AG04449 (cell line): ENCODE results near the gene CD9.

Source experiments
- CTCF ChIA-PET: fragments of 350-600 bp; formaldehyde crosslinking; extraction: SDS; loops from one replicate; lab custom pipeline; 2021; ENCODE audit warnings: antibody characterized with exemption; lab: Yijun Ruan, JAX
- POLR2A ChIA-PET: fragments of 400-600, 350-600 bp; formaldehyde crosslinking; extraction: SDS; loops from one replicate; lab custom pipeline; 2020; ENCODE audit warnings: antibody characterized with exemption, inconsistent platforms; lab: Yijun Ruan, JAX
- DNase-seq: peaks from one replicate; pipeline ENCODE4 v3.0.0-alpha.2; 2010; ENCODE audit warnings: low read depth, low spot score
- H3K4me3 ChIP-seq: 2 replicates; pipeline ENCODE4 v1.5.1; 2011; ENCODE audit warnings: low read depth, mild to moderate bottlenecking, control low read depth, low read length
- TF ChIP-seq, protein P1 (sequence below): IDR thresholded peaks from one replicate; pipeline ENCODE4 v1.5.1; 2011; ENCODE audit warnings: mild to moderate bottlenecking, moderate library complexity, low read length, control low read depth, inconsistent platforms; ENCODE audit not compliant: insufficient read depth; ENCODE audit errors: missing control alignments

CD9 gene

DNA sequence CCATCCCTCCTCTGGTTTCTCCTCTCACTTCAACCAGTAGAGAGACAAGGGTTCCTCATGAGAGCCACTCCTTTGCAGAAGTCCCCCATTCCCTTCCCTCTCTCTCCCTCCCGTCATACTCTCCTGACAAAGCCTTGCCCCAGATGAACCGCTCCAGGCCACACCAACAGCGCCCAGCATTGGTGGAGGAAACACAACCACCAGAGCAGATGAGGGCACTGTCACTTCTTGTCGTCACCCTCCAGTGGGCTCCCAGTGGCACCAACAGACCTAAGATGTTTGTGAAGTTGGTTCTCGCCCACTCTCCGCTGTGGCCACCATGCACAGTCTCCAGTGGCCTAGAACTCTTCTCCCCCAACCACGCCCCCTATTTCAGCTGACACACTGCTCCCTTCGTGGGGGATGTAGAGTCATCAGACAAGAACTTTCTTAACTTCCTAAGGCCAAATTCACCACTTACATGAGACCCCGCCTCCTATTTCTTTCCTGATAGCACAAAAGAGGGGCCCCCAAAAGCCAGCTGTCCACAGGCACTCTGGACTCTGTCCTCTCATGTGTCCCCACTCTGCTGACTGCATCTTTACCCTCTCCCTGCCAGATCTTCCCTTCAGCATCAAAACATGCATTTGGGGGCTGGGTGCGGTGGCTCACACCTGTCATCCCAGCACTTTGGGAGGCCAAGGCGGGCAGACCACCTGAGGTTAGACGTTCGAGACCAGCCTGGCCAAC lies 81.0 kb downstream of the CD9 start:
- CTCF ChIA-PET, result interaction anchor here (0.8 to 9.2 kb wide), 5 partner anchors 83 to 291 kb away, joined by 3 to 269 read pairs (median 155); partner anchors contain the start of gene CD9
- TF ChIP-seq, protein P1, sequence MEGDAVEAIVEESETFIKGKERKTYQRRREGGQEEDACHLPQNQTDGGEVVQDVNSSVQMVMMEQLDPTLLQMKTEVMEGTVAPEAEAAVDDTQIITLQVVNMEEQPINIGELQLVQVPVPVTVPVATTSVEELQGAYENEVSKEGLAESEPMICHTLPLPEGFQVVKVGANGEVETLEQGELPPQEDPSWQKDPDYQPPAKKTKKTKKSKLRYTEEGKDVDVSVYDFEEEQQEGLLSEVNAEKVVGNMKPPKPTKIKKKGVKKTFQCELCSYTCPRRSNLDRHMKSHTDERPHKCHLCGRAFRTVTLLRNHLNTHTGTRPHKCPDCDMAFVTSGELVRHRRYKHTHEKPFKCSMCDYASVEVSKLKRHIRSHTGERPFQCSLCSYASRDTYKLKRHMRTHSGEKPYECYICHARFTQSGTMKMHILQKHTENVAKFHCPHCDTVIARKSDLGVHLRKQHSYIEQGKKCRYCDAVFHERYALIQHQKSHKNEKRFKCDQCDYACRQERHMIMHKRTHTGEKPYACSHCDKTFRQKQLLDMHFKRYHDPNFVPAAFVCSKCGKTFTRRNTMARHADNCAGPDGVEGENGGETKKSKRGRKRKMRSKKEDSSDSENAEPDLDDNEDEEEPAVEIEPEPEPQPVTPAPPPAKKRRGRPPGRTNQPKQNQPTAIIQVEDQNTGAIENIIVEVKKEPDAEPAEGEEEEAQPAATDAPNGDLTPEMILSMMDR, result no peak
- no peak for DNase-seq
- POLR2A ChIA-PET, result no interaction called here
- H3K4me3 ChIP-seq, result no peak overlapping the region

DNA sequence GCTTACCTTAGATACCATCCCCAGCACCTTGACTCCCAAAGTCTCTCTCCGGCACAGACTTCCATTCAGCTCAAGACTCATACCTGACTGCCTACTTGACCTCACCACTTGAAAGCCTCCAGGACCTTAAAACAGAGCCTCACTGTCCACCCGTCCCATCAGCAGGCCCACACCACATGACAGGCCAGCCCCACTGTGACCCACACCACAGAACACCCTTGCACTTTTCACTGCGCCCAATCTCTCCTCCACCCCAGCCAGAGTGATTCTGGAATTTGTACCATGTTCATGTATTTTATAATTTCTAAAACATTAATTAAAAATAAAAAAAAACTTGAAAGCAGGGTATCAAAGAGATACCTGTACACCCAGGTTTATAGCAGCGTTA lies 82.2 kb downstream of the CD9 start:
- DNase-seq, result no peak
- H3K4me3 ChIP-seq, result no peak overlapping the region
- CTCF ChIA-PET, result interaction anchor here (1.1 to 9.2 kb wide), 9 partner anchors 9 to 292 kb away, joined by 3 to 269 read pairs (median 32); partner anchors contain the start of gene CD9
- POLR2A ChIA-PET, result no interaction called here
- TF ChIP-seq, protein P1, result no peak

DNA sequence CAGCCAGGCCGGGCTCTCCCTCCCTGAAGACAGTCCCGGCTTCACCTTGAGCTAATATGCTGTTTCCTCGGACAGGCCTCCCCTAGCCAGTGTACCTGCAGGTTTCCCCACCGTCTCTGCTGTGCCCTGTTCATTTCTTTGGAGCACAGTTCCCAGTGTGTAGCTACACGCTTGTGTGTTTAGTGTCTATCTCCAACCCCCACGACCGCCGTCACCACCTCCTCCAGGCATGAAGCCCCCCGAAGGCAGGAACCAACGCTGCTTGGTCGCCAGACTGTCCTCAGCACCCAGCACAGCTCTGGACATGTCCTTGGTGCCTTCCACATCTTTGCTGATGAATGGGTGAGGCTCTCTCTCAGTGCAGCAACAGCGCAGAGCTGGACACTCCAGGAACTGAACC lies 84.1 kb downstream of the CD9 start:
- TF ChIP-seq, protein P1, result no peak
- no peak for DNase-seq
- CTCF ChIA-PET, result interaction anchor here (0.6 to 9.2 kb wide), 46 partner anchors 7 to 846 kb away, joined by 3 to 269 read pairs (median 5); partner anchors contain the start of genes CD9 and VWF
- POLR2A ChIA-PET, result no interaction called here
- no peak overlapping the region for H3K4me3 ChIP-seq

DNA sequence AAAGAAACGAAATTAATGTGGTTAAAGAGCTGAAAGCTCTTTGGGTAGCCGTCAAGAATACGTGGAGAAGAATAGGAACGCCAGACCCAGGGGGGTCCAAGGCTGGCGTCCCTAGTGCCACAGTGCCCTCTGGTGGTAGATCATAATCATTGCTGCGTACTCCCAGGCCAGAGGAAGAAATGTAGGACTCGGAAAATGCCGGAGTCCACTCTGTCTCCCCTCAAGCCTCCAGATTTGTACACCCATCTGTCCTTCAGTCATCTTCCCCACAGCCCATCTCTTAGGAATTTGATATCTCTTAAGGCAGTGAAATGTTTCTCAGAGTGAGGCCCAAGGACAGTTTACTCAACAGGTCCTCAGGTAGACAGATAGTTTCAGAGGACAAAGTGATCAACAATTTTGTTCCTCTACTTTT lies 84.9 kb downstream of the CD9 start:
- no peak overlapping the region for H3K4me3 ChIP-seq
- no peak for DNase-seq
- ChIA-PET CTCF (interaction anchor here (0.6 to 9.2 kb wide), 44 partner anchors 7 to 846 kb away, joined by 3 to 269 read pairs (median 5); partner anchors contain the start of genes CD9 and VWF), POLR2A (no interaction called here)
- TF ChIP-seq, protein P1, result peak; percentile 73

DNA sequence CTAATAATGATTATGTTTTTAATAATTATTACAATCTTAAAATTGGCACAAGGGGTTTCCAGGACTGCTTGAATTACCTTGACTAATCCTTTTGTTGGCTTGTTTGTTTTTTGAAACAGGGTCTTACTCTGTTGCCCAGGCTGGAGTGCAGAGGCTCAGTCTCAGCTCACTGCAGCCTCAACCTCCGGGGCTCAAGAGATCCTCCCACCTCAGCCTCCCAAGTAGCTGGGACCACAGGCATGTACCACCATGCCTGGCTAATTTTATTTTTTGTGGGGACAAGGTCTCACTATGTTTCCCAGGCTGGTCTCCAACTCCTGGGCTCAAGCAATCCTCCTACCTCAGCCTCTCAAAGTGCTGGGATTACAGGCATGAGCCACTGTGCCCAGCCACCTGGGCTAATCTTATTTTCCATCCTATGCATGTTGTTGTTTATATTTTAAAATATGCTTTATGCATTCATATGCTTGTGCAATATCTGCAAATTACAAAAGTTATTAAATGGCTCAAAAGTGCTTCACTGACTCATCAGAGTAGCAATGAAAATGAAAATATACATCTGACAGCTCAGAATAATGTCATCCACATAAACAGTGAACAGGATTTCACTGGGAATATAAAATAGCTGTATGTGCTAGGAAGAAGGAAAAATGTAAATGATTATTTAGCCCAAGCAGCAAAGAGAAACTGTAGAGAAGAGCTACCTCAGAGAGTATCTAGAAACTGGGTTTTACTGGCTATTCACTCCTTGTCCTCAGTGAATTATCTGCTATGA lies 85.5 kb downstream of the CD9 start:
- TF ChIP-seq, protein P1, result no peak
- ChIA-PET POLR2A (interaction anchor here (1.0 kb wide), 2 partner anchors 47 to 185 kb away, joined by 3 to 5 read pairs; partner anchors contain the start of gene VAMP1), CTCF (interaction anchor here (0.9 to 9.2 kb wide), 28 partner anchors 8 to 847 kb away, joined by 3 to 269 read pairs (median 7); partner anchors contain the start of gene CD9)
- DNase-seq, result no peak
- H3K4me3 ChIP-seq, result no peak overlapping the region
